Measurements from ENCODE around the gene AGAP2.

DNA sequence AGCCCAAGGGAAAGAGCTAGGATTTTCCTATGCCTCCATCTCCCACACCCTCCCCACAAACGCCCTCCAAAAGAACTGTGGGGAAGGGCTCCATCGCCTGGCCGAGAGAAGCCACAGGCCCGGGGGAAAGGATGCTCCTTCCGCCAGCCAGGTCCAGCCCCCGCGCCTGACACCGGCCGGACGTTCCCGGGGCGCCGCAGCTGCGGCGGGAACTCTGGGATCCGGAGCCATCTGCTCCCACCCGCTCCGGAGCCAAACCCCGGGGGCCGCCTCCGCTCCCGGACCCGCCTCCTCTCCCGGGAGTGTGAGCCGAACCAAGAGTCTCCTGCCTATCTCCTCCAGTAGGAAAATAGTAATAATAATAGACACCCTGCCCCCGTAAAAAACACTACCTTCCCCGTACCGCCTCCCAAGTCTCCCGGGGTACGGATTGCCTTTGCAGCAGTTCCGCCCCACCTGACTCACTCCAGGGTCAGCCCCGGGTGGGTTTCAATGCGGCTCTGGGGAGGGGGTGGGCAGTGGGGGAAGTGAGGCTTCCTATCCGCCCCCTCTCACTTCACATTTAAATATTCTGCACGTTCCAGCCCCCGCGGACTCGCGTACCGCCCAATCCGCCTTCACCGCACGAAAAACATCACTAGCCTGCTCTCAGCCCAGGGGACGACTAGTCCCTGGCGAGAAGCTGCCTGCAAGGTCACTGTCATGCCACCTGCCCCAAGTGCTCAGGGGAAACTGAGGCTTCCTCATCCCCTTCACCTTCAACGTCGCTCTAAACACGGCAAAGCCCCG lies 2.4 kb downstream of the AGAP2 start:
- TF ChIP-seq, protein P1, sequence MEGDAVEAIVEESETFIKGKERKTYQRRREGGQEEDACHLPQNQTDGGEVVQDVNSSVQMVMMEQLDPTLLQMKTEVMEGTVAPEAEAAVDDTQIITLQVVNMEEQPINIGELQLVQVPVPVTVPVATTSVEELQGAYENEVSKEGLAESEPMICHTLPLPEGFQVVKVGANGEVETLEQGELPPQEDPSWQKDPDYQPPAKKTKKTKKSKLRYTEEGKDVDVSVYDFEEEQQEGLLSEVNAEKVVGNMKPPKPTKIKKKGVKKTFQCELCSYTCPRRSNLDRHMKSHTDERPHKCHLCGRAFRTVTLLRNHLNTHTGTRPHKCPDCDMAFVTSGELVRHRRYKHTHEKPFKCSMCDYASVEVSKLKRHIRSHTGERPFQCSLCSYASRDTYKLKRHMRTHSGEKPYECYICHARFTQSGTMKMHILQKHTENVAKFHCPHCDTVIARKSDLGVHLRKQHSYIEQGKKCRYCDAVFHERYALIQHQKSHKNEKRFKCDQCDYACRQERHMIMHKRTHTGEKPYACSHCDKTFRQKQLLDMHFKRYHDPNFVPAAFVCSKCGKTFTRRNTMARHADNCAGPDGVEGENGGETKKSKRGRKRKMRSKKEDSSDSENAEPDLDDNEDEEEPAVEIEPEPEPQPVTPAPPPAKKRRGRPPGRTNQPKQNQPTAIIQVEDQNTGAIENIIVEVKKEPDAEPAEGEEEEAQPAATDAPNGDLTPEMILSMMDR (conservative IDR thresholded peaks at IDR 0.05 in 1 of 2, IDR thresholded peaks at IDR 0.05 in 1 of 2; ENCODE audit: extremely low read depth in 1 of 2, insufficient read depth in 1 of 2, low read depth in 1 of 2, low read length in 2 of 2) = peak; percentile 26 to 46
- peak; percentile 95 for TF ChIP-seq EZH2 (IDR thresholded peaks at IDR 0.05; ENCODE audit: borderline replicate concordance, low read length)
